ENCODE results near the gene MYH9. TPM values are rescaled to one million over a fixed set of nuclear protein-coding genes. Genes with fewer than 3 reads are reported as not detected.

MYH9 gene
- total and polyA plus RNA-seq, 2 experiments from 2014 or later, result 58.4 to 233 TPM

- no peak overlapping the region for H3K4me3 ChIP-seq
- TF ChIP-seq ZNF331 (CRISPR knock-in tag; IDR thresholded peaks at IDR 0.05; ENCODE audit: low read depth) (no peak), ETS1 (IDR thresholded peaks at IDR 0.05) (no peak), REST (IDR thresholded peaks at IDR 0.05; ENCODE audit: unreplicated experiment) (no peak), CREB1 (CRISPR knock-in tag; IDR thresholded peaks at IDR 0.05; ENCODE audit: low read depth) (peak; percentile 36; the same call in 1 of the 2 replicates), EZH2phosphoT487 (IDR thresholded peaks at IDR 0.05; ENCODE audit: unreplicated experiment) (no peak), ZNF114 (CRISPR knock-in tag; IDR thresholded peaks at IDR 0.05) (no peak), ZNF462 (CRISPR knock-in tag; IDR thresholded peaks at IDR 0.05) (no peak)
- DNase-seq (ENCODE audit: low spot score), result no peak
- H3F3A ChIP-seq (replicated peaks; ENCODE audit: low read depth), result peaks cover 21% of the 10 kb centered on the region
- Mint-ChIP-seq H3K4me1 (peaks cover 90% of the 10 kb centered on the region), H3K27ac (peak overlapping the region; percentile 84), H3K4me3 (no peak overlapping the region), H3K27me3 (ENCODE audit: insufficient read depth, low read depth, poor library complexity) (peaks cover 22% of the 10 kb centered on the region), H3K9me3 (no peaks in the 10 kb centered on the region), H3K36me3 (ENCODE audit: low read depth) (peaks cover 7% of the 10 kb centered on the region)
- H3K79me2 ChIP-seq (replicated peaks; ENCODE audit: insufficient read depth), result peaks cover 95% of the 10 kb centered on the region
- H3K4me2 ChIP-seq, result peak overlapping the region; percentile 68; the same call in 1 of the 2 replicates
- H3K36me3 ChIP-seq (ENCODE audit: insufficient read depth), result no peaks in the 10 kb centered on the region
- H2AFZ ChIP-seq, result no peak overlapping the region
- H3K27ac ChIP-seq (ENCODE audit: low read depth), result 0 out of 2 replicates have a peak overlapping the region, but pooled peaks have one; percentile 99
- H4K20me1 ChIP-seq (replicated peaks; ENCODE audit: insufficient read depth), result peaks cover 26% of the 10 kb centered on the region
- H3K27me3 ChIP-seq (ENCODE audit: insufficient read depth), result no peaks in the 10 kb centered on the region
- ATAC-seq, result no peak
- peaks cover 94% of the 10 kb centered on the region for H3K4me1 ChIP-seq (ENCODE audit: insufficient read depth)
- no peaks in the 10 kb centered on the region for H3K9me2 ChIP-seq (ENCODE audit: insufficient read depth)
Measured at GRCh38 chr22:36365020-36365411, 22.8 kb downstream of the MYH9 start.
